ENCODE results near the gene MMP14. TPM values are rescaled to one million over a fixed set of nuclear protein-coding genes. Genes with fewer than 3 reads are reported as not detected.
"Not testable (repeated sequence)": the region's sequence is repeated elsewhere in the genome, so short reads cannot be mapped to it uniquely, and the experiment has no call there.

MMP14 gene
- total RNA-seq, 2 experiments from 2014 or later: 2.8 to 9.0 TPM

DNA sequence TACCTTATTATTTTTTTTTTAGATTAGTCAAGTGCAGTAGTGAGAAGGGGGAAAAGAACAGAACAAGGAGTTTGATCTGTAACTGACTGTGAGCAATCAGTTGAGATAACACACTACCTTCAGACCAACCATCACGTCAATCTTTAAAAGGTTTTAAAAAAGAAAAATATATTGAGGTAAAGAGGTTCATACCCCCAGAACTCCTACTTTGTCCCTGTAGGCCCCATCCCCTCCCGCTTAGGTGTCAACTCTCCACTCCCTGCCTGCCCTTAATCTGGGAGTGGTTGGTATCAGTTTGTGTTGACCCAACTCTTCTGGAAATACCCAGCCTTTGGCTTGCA, 16.2 kb downstream of the MMP14 start:
- no TSS peak for BruUV-seq (replicated peaks)
- TF ChIP-seq, protein P1, sequence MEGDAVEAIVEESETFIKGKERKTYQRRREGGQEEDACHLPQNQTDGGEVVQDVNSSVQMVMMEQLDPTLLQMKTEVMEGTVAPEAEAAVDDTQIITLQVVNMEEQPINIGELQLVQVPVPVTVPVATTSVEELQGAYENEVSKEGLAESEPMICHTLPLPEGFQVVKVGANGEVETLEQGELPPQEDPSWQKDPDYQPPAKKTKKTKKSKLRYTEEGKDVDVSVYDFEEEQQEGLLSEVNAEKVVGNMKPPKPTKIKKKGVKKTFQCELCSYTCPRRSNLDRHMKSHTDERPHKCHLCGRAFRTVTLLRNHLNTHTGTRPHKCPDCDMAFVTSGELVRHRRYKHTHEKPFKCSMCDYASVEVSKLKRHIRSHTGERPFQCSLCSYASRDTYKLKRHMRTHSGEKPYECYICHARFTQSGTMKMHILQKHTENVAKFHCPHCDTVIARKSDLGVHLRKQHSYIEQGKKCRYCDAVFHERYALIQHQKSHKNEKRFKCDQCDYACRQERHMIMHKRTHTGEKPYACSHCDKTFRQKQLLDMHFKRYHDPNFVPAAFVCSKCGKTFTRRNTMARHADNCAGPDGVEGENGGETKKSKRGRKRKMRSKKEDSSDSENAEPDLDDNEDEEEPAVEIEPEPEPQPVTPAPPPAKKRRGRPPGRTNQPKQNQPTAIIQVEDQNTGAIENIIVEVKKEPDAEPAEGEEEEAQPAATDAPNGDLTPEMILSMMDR (conservative IDR thresholded peaks at IDR 0.05; ENCODE audit: low read length): no peak
- no peak for TF ChIP-seq EZH2phosphoT487 (IDR thresholded peaks at IDR 0.05; ENCODE audit: borderline replicate concordance, low read depth, low read length)
- peak overlapping the region; percentile 98 for H2AFZ ChIP-seq (ENCODE audit: low read length)

DNA sequence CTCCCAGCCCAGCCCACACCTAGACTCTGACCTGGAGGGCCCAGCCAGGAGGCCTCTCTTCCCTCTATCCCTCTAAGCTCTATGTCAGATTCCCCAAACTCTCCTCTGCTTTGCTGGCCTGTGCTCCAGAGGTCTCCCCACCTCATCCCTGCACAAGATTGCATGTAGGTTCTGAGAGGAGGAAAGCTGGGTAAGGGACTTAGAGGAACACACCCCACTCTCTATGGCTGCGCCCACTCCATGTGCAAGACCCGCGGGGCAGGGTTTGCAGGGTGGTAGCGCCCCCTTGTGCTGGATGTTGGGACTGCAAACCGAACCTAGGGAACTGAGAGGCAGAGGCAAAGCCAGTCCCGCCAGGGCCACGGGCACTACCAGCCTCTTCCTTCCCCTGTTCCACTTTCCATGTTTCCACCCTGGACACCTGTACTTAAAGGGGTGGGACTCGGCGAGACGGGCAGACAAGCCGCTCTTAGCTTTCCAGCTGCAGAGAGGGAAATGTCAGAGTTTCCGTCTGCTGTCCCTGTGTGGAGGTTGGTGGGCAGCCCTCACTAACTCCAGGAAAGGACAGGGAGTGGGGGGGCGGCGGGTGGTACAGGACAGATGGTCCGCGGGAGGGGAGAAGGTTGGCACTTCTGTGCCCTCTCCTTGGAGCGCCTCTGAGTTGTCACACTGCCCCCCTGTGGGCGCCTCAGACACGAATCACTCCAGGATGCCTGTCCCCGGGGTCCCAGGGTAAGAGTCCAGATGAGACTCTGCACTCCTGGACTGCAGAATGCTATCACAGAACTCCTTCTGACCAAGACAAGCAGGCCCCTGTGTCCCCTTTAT, 16.8 kb downstream of the MMP14 start:
- BruUV-seq (replicated peaks): no TSS peak
- peak overlapping the region; percentile 98 for H2AFZ ChIP-seq (ENCODE audit: low read length)
- no peak for TF ChIP-seq EZH2phosphoT487 (IDR thresholded peaks at IDR 0.05; ENCODE audit: borderline replicate concordance, low read depth, low read length)
- TF ChIP-seq, protein P1 (conservative IDR thresholded peaks at IDR 0.05; ENCODE audit: low read length): peak; percentile 93
- ChIA-PET POLR2A (interaction anchor here (0.6 to 6.0 kb wide), 7 partner anchors 19 to 288 kb away, joined by 3 to 42 read pairs (median 3); partner anchors contain the start of gene OXA1L), CTCF (ENCODE audit: unreplicated experiment) (interaction anchor here (0.6 to 1.8 kb wide), 10 partner anchors 23 to 320 kb away, joined by 3 to 15 read pairs (median 4); partner anchors contain the start of gene MRPL52)
- H3K79me2 ChIP-seq (ENCODE audit: insufficient read depth, low read depth, low read length): no peaks in the 10 kb centered on the region
- H3K36me3 ChIP-seq (ENCODE audit: insufficient read depth, low read length): no peaks in the 10 kb centered on the region
- intact Hi-C loops (cut with micrococcal nuclease; ENCODE audit: unreplicated experiment): loop anchor here (1.0 to 5.0 kb wide), 10 partner anchors 30 to 466 kb away; partner anchors contain the start of gene DAD1
- H3K27ac ChIP-seq (ENCODE audit: low read depth, low read length, poor library complexity, severe bottlenecking): peak overlapping the region; percentile 48
- peaks cover 14% of the 10 kb centered on the region for H3K4me1 ChIP-seq (ENCODE audit: insufficient read depth, low read length, poor library complexity, severe bottlenecking)
- DNase-seq (ENCODE audit: low spot score): peak; percentile 90
- no peaks in the 10 kb centered on the region for H3K9me2 ChIP-seq (ENCODE audit: insufficient read depth, low read length)
- no peaks in the 10 kb centered on the region for H4K20me1 ChIP-seq (ENCODE audit: insufficient read depth, low read length)
- no peaks in the 10 kb centered on the region for H3K9me3 ChIP-seq (ENCODE audit: low read length)
- peak overlapping the region; percentile 66 for H3K4me3 ChIP-seq (ENCODE audit: low read depth, low read length, poor library complexity, severe bottlenecking)
- peak overlapping the region; percentile 86 for H3K4me2 ChIP-seq (ENCODE audit: low read length)

More for the DNA sequence above, 16.2 kb downstream of the MMP14 start:
- Histone ChIP-seq H3K4me3 (ENCODE audit: low read depth, low read length, poor library complexity, severe bottlenecking) (no peak overlapping the region), H3K36me3 (ENCODE audit: insufficient read depth, low read length) (no peaks in the 10 kb centered on the region), H4K20me1 (ENCODE audit: insufficient read depth, low read length) (no peaks in the 10 kb centered on the region), H3K9me2 (ENCODE audit: insufficient read depth, low read length) (no peaks in the 10 kb centered on the region), H3K27ac (ENCODE audit: low read depth, low read length, poor library complexity, severe bottlenecking) (no peak overlapping the region), H3K9me3 (ENCODE audit: low read length) (no peaks in the 10 kb centered on the region), H3K79me2 (ENCODE audit: insufficient read depth, low read depth, low read length) (no peaks in the 10 kb centered on the region), H3K4me1 (ENCODE audit: insufficient read depth, low read length, poor library complexity, severe bottlenecking) (peaks cover 19% of the 10 kb centered on the region), H3K4me2 (ENCODE audit: low read length) (peak overlapping the region; percentile 86)
- CTCF ChIA-PET (ENCODE audit: unreplicated experiment): interaction anchor here (1.0 to 1.8 kb wide), 8 partner anchors 22 to 280 kb away, joined by 3 to 15 read pairs (median 4); partner anchors contain the start of gene MRPL52
- POLR2A ChIA-PET: interaction anchor here (0.6 to 6.0 kb wide), 8 partner anchors 18 to 287 kb away, joined by 3 to 42 read pairs (median 3); partner anchors contain the start of gene OXA1L
- intact Hi-C loops (cut with micrococcal nuclease; ENCODE audit: unreplicated experiment): loop anchor here (5.0 kb wide), 1 partner anchor 265 kb away; the partner anchor contains the start of gene DAD1
- no peak for DNase-seq (ENCODE audit: low spot score)

DNA sequence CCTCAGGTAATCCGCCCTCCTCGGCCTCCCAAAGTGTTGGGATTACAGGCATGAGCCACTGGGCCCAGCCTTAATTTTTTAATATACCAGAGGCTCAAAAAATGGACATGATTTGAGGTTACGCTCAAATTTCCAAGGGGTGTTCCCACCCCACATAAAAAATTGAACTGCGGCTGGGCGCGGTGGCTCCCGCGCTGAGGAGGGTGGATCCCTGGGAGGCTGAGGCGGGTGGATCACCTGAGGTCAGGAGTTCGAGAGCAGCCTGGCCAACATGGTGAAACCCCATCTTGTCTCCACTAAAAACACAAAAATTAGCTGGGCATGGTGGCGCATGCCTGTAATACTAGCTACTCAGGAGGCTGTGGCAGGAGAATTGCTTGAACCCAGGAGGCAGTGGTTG, 17.9 kb downstream of the MMP14 start:
- not testable (repeated sequence) for H3K9me2 ChIP-seq (ENCODE audit: insufficient read depth, low read length); DNase-seq (ENCODE audit: low spot score); H4K20me1 ChIP-seq (ENCODE audit: insufficient read depth, low read length); H3K27ac ChIP-seq (ENCODE audit: low read depth, low read length, poor library complexity, severe bottlenecking); BruUV-seq (replicated peaks); H3K4me2 ChIP-seq (ENCODE audit: low read length); H2AFZ ChIP-seq (ENCODE audit: low read length); H3K9me3 ChIP-seq (ENCODE audit: low read length); H3K4me3 ChIP-seq (ENCODE audit: low read depth, low read length, poor library complexity, severe bottlenecking); H3K36me3 ChIP-seq (ENCODE audit: insufficient read depth, low read length); H3K79me2 ChIP-seq (ENCODE audit: insufficient read depth, low read depth, low read length)
- intact Hi-C loops (cut with micrococcal nuclease; ENCODE audit: unreplicated experiment): loop anchor here (5.0 kb wide), 1 partner anchor 267 kb away; the partner anchor contains the start of gene DAD1
- H3K4me1 ChIP-seq (ENCODE audit: insufficient read depth, low read length, poor library complexity, severe bottlenecking): peaks cover 13% of the 10 kb centered on the region
- POLR2A ChIA-PET: interaction anchor here (0.6 to 6.0 kb wide), 3 partner anchors 24 to 64 kb away, joined by 3 to 42 read pairs (median 3); partner anchors contain the start of gene RBM23
- CTCF ChIA-PET (ENCODE audit: unreplicated experiment): interaction anchor here (0.8 to 1.0 kb wide), 2 partner anchors 9 to 285 kb away, joined by 3 to 4 read pairs; no protein-coding TSS in a partner anchor
